ENCODE measurements around the gene FLNC. TPM values are rescaled to one million over a fixed set of nuclear protein-coding genes. Genes with fewer than 3 reads are reported as not detected.

The FLNC gene
- total and polyA plus RNA-seq, 9 of the 15 experiments (the other 6 are each of a cell fraction or from before 2014, with no cell fraction given): 0.90 to 155 (median 28.8) TPM

DNA sequence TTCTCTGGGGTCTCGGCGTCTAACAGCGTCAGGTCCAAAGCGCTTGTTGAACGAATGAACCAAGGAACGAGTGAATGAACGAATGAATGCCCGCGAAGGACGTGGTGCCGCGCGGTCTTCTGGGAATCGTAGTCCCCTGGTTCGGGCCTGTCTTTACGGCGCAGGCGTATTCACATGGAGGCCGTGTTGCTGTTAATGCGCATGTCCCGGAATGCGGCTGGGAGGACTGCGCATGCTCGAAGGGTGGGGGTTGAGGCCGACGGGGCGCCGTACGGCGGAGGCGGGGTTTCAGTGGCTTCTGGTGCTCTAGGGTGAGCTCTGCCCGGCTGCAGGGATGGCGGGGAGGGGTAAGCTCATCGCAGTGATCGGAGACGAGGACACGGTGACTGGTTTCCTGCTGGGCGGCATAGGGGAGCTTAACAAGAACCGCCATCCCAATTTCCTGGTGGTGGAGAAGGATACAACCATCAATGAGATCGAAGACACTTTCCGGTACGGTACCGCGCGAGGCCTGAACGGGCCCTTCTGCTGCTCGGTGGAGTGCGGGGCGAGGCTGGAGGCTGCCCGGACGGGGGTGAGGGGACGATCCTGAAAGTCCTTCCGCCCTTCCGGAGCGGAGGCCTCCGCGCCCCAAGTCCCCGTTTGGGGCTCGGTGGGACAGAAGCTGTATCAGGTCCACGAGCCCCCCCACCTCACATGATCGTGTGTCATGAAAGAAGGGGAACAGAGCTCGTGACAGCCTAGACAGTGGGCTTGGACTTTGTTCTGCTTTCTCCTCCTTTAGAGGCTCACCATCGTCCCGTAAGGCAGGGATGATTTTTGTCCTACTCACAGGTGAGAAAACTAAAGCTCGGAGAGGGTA is 32.6 kb downstream of the FLNC start, which contains the start of gene ATP6V1F (continued):
- TF ChIP-seq, protein P1, sequence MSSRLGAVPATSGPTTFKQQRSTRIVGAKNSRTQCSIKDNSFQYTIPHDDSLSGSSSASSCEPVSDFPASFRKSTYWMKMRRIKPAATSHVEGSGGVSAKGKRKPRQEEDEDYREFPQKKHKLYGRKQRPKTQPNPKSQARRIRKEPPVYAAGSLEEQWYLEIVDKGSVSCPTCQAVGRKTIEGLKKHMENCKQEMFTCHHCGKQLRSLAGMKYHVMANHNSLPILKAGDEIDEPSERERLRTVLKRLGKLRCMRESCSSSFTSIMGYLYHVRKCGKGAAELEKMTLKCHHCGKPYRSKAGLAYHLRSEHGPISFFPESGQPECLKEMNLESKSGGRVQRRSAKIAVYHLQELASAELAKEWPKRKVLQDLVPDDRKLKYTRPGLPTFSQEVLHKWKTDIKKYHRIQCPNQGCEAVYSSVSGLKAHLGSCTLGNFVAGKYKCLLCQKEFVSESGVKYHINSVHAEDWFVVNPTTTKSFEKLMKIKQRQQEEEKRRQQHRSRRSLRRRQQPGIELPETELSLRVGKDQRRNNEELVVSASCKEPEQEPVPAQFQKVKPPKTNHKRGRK (tag; IDR thresholded peaks at IDR 0.05): no peak
- TF ChIP-seq, protein P2, sequence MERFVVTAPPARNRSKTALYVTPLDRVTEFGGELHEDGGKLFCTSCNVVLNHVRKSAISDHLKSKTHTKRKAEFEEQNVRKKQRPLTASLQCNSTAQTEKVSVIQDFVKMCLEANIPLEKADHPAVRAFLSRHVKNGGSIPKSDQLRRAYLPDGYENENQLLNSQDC (CRISPR knock-in tag; IDR thresholded peaks at IDR 0.05): no peak
- TF ChIP-seq MAFF (IDR thresholded peaks at IDR 0.05; ENCODE audit: low read length) (no peak), PTRF (tag; IDR thresholded peaks at IDR 0.05) (no peak), IRF2 (CRISPR knock-in tag; IDR thresholded peaks at IDR 0.05) (no peak), SIN3B (IDR thresholded peaks at IDR 0.05; ENCODE audit: low read depth) (peak; percentile 31; the same call in 1 of the 2 replicates), ZNF324 (CRISPR knock-in tag; IDR thresholded peaks at IDR 0.05) (no peak), TOE1 (IDR thresholded peaks at IDR 0.05; ENCODE audit: borderline replicate concordance) (peak; percentile 84; the same call in 1 of the 2 replicates), TOE1 (CRISPR knock-in tag; IDR thresholded peaks at IDR 0.05; ENCODE audit: borderline replicate concordance, low read depth) (no peak), ARHGAP35 (IDR thresholded peaks at IDR 0.05; ENCODE audit: partially characterized antibody) (no peak), PTBP1 (IDR thresholded peaks at IDR 0.05; ENCODE audit: low read depth, low read length) (no peak), RBFOX2 (IDR thresholded peaks at IDR 0.05; ENCODE audit: low read depth, low read length) (peak; percentile 84), C11orf30 (IDR thresholded peaks at IDR 0.05; ENCODE audit: low read depth) (no peak), ZKSCAN8 (CRISPR knock-in tag; IDR thresholded peaks at IDR 0.05) (no peak), KDM2B (CRISPR knock-in tag; IDR thresholded peaks at IDR 0.05) (no peak), ZNF175 (CRISPR knock-in tag; IDR thresholded peaks at IDR 0.05; ENCODE audit: low read depth) (no peak)
- TF ChIP-seq, protein P3, sequence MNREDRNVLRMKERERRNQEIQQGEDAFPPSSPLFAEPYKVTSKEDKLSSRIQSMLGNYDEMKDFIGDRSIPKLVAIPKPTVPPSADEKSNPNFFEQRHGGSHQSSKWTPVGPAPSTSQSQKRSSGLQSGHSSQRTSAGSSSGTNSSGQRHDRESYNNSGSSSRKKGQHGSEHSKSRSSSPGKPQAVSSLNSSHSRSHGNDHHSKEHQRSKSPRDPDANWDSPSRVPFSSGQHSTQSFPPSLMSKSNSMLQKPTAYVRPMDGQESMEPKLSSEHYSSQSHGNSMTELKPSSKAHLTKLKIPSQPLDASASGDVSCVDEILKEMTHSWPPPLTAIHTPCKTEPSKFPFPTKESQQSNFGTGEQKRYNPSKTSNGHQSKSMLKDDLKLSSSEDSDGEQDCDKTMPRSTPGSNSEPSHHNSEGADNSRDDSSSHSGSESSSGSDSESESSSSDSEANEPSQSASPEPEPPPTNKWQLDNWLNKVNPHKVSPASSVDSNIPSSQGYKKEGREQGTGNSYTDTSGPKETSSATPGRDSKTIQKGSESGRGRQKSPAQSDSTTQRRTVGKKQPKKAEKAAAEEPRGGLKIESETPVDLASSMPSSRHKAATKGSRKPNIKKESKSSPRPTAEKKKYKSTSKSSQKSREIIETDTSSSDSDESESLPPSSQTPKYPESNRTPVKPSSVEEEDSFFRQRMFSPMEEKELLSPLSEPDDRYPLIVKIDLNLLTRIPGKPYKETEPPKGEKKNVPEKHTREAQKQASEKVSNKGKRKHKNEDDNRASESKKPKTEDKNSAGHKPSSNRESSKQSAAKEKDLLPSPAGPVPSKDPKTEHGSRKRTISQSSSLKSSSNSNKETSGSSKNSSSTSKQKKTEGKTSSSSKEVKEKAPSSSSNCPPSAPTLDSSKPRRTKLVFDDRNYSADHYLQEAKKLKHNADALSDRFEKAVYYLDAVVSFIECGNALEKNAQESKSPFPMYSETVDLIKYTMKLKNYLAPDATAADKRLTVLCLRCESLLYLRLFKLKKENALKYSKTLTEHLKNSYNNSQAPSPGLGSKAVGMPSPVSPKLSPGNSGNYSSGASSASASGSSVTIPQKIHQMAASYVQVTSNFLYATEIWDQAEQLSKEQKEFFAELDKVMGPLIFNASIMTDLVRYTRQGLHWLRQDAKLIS (CRISPR knock-in tag; IDR thresholded peaks at IDR 0.05): peak; percentile 61; the same call in 1 of the 2 replicates
- TF ChIP-seq, protein P4, sequence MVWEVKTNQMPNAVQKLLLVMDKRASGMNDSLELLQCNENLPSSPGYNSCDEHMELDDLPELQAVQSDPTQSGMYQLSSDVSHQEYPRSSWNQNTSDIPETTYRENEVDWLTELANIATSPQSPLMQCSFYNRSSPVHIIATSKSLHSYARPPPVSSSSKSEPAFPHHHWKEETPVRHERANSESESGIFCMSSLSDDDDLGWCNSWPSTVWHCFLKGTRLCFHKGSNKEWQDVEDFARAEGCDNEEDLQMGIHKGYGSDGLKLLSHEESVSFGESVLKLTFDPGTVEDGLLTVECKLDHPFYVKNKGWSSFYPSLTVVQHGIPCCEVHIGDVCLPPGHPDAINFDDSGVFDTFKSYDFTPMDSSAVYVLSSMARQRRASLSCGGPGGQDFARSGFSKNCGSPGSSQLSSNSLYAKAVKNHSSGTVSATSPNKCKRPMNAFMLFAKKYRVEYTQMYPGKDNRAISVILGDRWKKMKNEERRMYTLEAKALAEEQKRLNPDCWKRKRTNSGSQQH (CRISPR knock-in tag; IDR thresholded peaks at IDR 0.05): peak; percentile 52; the same call in 1 of the 2 replicates
- TF ChIP-seq, protein P5, sequence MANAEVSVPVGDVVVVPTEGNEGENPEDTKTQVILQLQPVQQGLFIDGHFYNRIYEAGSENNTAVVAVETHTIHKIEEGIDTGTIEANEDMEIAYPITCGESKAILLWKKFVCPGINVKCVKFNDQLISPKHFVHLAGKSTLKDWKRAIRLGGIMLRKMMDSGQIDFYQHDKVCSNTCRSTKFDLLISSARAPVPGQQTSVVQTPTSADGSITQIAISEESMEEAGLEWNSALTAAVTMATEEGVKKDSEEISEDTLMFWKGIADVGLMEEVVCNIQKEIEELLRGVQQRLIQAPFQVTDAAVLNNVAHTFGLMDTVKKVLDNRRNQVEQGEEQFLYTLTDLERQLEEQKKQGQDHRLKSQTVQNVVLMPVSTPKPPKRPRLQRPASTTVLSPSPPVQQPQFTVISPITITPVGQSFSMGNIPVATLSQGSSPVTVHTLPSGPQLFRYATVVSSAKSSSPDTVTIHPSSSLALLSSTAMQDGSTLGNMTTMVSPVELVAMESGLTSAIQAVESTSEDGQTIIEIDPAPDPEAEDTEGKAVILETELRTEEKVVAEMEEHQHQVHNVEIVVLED (CRISPR knock-in tag; IDR thresholded peaks at IDR 0.05): peak; percentile 88
